T-helper 1 cell treated with Interleukin-12 subunit alpha and Interleukin-12 subunit beta and Interleukin-4 antibody, amounts not matched to agents 30 μg/mL and 1 μg/mL, for 36 hours (primary cell): Measurements from ENCODE around the gene PHGDH.

Source experiments
- H3K27ac Mint-ChIP-seq: one replicate; pipeline ENCODE4 v1.8.0; 2021; ENCODE audit warnings: mild to moderate bottlenecking, mixed read lengths
- H3K27me3 Mint-ChIP-seq: one replicate; pipeline ENCODE4 v1.8.0; 2021; ENCODE audit warnings: low read depth, mixed read lengths
- H3K36me3 Mint-ChIP-seq: one replicate; pipeline ENCODE4 v1.8.0; 2021; ENCODE audit warnings: low read depth, mixed read lengths
- H3K4me1 Mint-ChIP-seq: one replicate; pipeline ENCODE4 v1.8.0; 2021; ENCODE audit warnings: low read depth, mixed read lengths
- H3K4me3 Mint-ChIP-seq: one replicate; pipeline ENCODE4 v1.8.0; 2021; ENCODE audit warnings: mild to moderate bottlenecking, moderate library complexity, mixed read lengths
- H3K9me3 Mint-ChIP-seq: one replicate; pipeline ENCODE4 v1.8.0; 2021; ENCODE audit warnings: mixed read lengths

The PHGDH gene

GRCh38 chr1:119711804-119712341, at the start of gene PHGDH:
Gene PHGDH, plus strand, starts transcription at chr1:119711934. Its CDS starts 89 bp downstream, at chr1:119712023.
- Mint-ChIP-seq H3K9me3 (no peaks in the 10 kb centered on the region), H3K4me1 (peaks cover 36% of the 10 kb centered on the region), H3K36me3 (peaks cover 6% of the 10 kb centered on the region), H3K27ac (peak within 1 kb of the TSS; percentile 88), H3K27me3 (peaks cover 40% of the 10 kb centered on the region), H3K4me3 (peak within 1 kb of the TSS; percentile 96)

- Mint-ChIP-seq H3K9me3 (no peaks in the 10 kb centered on the region), H3K27ac (no peak overlapping the region)
These were observed 49.7 kb upstream of the PHGDH start for GRCh38 chr1:119662034-119662437.

GRCh38 chr1:119664067-119664466, 47.7 kb upstream of the PHGDH start:
- Mint-ChIP-seq H3K36me3 (no peaks in the 10 kb centered on the region), H3K27ac (no peak overlapping the region), H3K4me1 (peaks cover 7% of the 10 kb centered on the region), H3K9me3 (no peaks in the 10 kb centered on the region), H3K4me3 (no peak overlapping the region), H3K27me3 (peaks cover 30% of the 10 kb centered on the region)

More at GRCh38 chr1:119662034-119662437, 49.7 kb upstream of the PHGDH start:
- no peaks in the 10 kb centered on the region for H3K36me3 Mint-ChIP-seq
- H3K4me3 Mint-ChIP-seq = no peak overlapping the region
- peaks cover 33% of the 10 kb centered on the region for H3K27me3 Mint-ChIP-seq
- H3K4me1 Mint-ChIP-seq = peaks cover 7% of the 10 kb centered on the region

- peaks cover 33% of the 10 kb centered on the region for H3K27me3 Mint-ChIP-seq
- no peak overlapping the region for H3K27ac Mint-ChIP-seq
- H3K9me3 Mint-ChIP-seq = no peaks in the 10 kb centered on the region
- H3K36me3 Mint-ChIP-seq = no peaks in the 10 kb centered on the region
- no peak overlapping the region for H3K4me3 Mint-ChIP-seq
- H3K4me1 Mint-ChIP-seq = peaks cover 3% of the 10 kb centered on the region
These were observed 44.6 kb upstream of the PHGDH start for GRCh38 chr1:119667173-119667572.

- H3K4me1 Mint-ChIP-seq = peaks cover 6% of the 10 kb centered on the region
- no peaks in the 10 kb centered on the region for H3K9me3 Mint-ChIP-seq
- no peaks in the 10 kb centered on the region for H3K36me3 Mint-ChIP-seq
- H3K4me3 Mint-ChIP-seq = no peak overlapping the region
- H3K27me3 Mint-ChIP-seq = peaks cover 49% of the 10 kb centered on the region
- H3K27ac Mint-ChIP-seq = no peak overlapping the region
These were observed 40.8 kb upstream of the PHGDH start for GRCh38 chr1:119670898-119671297.

- Mint-ChIP-seq H3K27ac (no peak overlapping the region), H3K27me3 (peaks cover 51% of the 10 kb centered on the region), H3K36me3 (no peaks in the 10 kb centered on the region), H3K4me1 (peaks cover 6% of the 10 kb centered on the region), H3K4me3 (no peak overlapping the region), H3K9me3 (no peaks in the 10 kb centered on the region)
These were observed 38.4 kb upstream of the PHGDH start for GRCh38 chr1:119673171-119673940.

- H3K36me3 Mint-ChIP-seq = no peaks in the 10 kb centered on the region
- H3K27ac Mint-ChIP-seq = no peak overlapping the region
- no peaks in the 10 kb centered on the region for H3K9me3 Mint-ChIP-seq
- H3K4me3 Mint-ChIP-seq = no peak overlapping the region
- H3K27me3 Mint-ChIP-seq = peaks cover 58% of the 10 kb centered on the region
- peaks cover 6% of the 10 kb centered on the region for H3K4me1 Mint-ChIP-seq
These were observed 37.6 kb upstream of the PHGDH start for GRCh38 chr1:119674111-119674526.

- Mint-ChIP-seq H3K36me3 (no peaks in the 10 kb centered on the region), H3K4me1 (peaks cover 6% of the 10 kb centered on the region), H3K9me3 (no peaks in the 10 kb centered on the region), H3K27ac (no peak overlapping the region), H3K27me3 (peaks cover 58% of the 10 kb centered on the region), H3K4me3 (no peak overlapping the region)
These were observed 36.9 kb upstream of the PHGDH start for GRCh38 chr1:119674835-119675289.

- H3K27me3 Mint-ChIP-seq = peaks cover 60% of the 10 kb centered on the region
- no peaks in the 10 kb centered on the region for H3K36me3 Mint-ChIP-seq
- H3K9me3 Mint-ChIP-seq = no peaks in the 10 kb centered on the region
- H3K27ac Mint-ChIP-seq = no peak overlapping the region
- H3K4me3 Mint-ChIP-seq = no peak overlapping the region
- peaks cover 6% of the 10 kb centered on the region for H3K4me1 Mint-ChIP-seq
These were observed 36.1 kb upstream of the PHGDH start for GRCh38 chr1:119675349-119676345.

- H3K36me3 Mint-ChIP-seq = no peaks in the 10 kb centered on the region
- H3K9me3 Mint-ChIP-seq = no peaks in the 10 kb centered on the region
- no peak overlapping the region for H3K4me3 Mint-ChIP-seq
- no peak overlapping the region for H3K27ac Mint-ChIP-seq
- peaks cover 60% of the 10 kb centered on the region for H3K27me3 Mint-ChIP-seq
- H3K4me1 Mint-ChIP-seq = peaks cover 6% of the 10 kb centered on the region
These were observed 35.0 kb upstream of the PHGDH start for GRCh38 chr1:119676571-119677206.

- no peaks in the 10 kb centered on the region for H3K36me3 Mint-ChIP-seq
- peaks cover 45% of the 10 kb centered on the region for H3K27me3 Mint-ChIP-seq
These were observed 32.5 kb upstream of the PHGDH start for GRCh38 chr1:119679223-119679622.

GRCh38 chr1:119680193-119680592, 31.5 kb upstream of the PHGDH start:
- Mint-ChIP-seq H3K4me3 (no peak overlapping the region), H3K27me3 (peaks cover 45% of the 10 kb centered on the region), H3K4me1 (peaks cover 6% of the 10 kb centered on the region), H3K9me3 (no peaks in the 10 kb centered on the region), H3K27ac (no peak overlapping the region), H3K36me3 (no peaks in the 10 kb centered on the region)

More at GRCh38 chr1:119679223-119679622, 32.5 kb upstream of the PHGDH start:
- H3K4me3 Mint-ChIP-seq = no peak overlapping the region
- peaks cover 6% of the 10 kb centered on the region for H3K4me1 Mint-ChIP-seq
- H3K9me3 Mint-ChIP-seq = no peaks in the 10 kb centered on the region
- no peak overlapping the region for H3K27ac Mint-ChIP-seq

- Mint-ChIP-seq H3K9me3 (no peaks in the 10 kb centered on the region), H3K27me3 (peaks cover 45% of the 10 kb centered on the region), H3K36me3 (no peaks in the 10 kb centered on the region), H3K27ac (no peak overlapping the region), H3K4me1 (peaks cover 1% of the 10 kb centered on the region), H3K4me3 (no peak overlapping the region)
These were observed 31.0 kb upstream of the PHGDH start for GRCh38 chr1:119680723-119681122.

- Mint-ChIP-seq H3K27me3 (peaks cover 45% of the 10 kb centered on the region), H3K4me3 (no peak overlapping the region), H3K36me3 (no peaks in the 10 kb centered on the region), H3K4me1 (no peaks in the 10 kb centered on the region), H3K9me3 (no peaks in the 10 kb centered on the region), H3K27ac (no peak overlapping the region)
These were observed 30.2 kb upstream of the PHGDH start for GRCh38 chr1:119681560-119681959.
